Osteocyte (in vitro differentiated cells): ENCODE data around the gene CHAC1. TPM values are rescaled to one million over a fixed set of nuclear protein-coding genes. Genes with fewer than 3 reads are reported as not detected.

Experiments used
- DNase-seq: peaks from one replicate; pipeline ENCODE4 v3.0.0; 2021; ENCODE audit warnings: mixed read lengths; ENCODE audit not compliant: unreplicated experiment; ENCODE audit errors: extremely low spot score
- H3K27ac Mint-ChIP-seq: one replicate; pipeline ENCODE4 v1.8.0; 2021; ENCODE audit warnings: mild to moderate bottlenecking, mixed read lengths; ENCODE audit not compliant: unreplicated experiment
- H3K27me3 Mint-ChIP-seq: one replicate; pipeline ENCODE4 v1.8.0; 2021; ENCODE audit warnings: mixed read lengths; ENCODE audit not compliant: unreplicated experiment
- H3K36me3 Mint-ChIP-seq: one replicate; pipeline ENCODE4 v1.8.0; 2021; ENCODE audit warnings: mixed read lengths; ENCODE audit not compliant: unreplicated experiment
- H3K4me1 Mint-ChIP-seq: one replicate; pipeline ENCODE4 v1.8.0; 2021; ENCODE audit warnings: mixed read lengths; ENCODE audit not compliant: unreplicated experiment
- H3K4me3 Mint-ChIP-seq: one replicate; pipeline ENCODE4 v1.8.0; 2021; ENCODE audit warnings: mild to moderate bottlenecking, moderate library complexity, mixed read lengths; ENCODE audit not compliant: unreplicated experiment
- H3K9me3 Mint-ChIP-seq: one replicate; pipeline ENCODE4 v1.8.0; 2021; ENCODE audit warnings: mixed read lengths; ENCODE audit not compliant: unreplicated experiment
- CTCF ChIP-seq: fragments of 200-600 bp; sonication (generic); IDR thresholded peaks from 2 replicates; pipeline ENCODE4 v1.5.0; 2021; ENCODE audit warnings: antibody characterized with exemption, mild to moderate bottlenecking, moderate library complexity
- total RNA-seq: library from RNA; stranded (reverse); gene quantifications from 2 replicates; pipeline ENCODE4 v1.2.1, GENCODE V29; 2021

Gene CHAC1
- total RNA-seq, 1 donor from 2014 or later: 33.3 TPM

GRCh38 chr15:40918146-40918798, 35.0 kb upstream of the CHAC1 start:
- no peak overlapping the region for H3K27ac Mint-ChIP-seq
- no peaks in the 10 kb centered on the region for H3K4me1 Mint-ChIP-seq
- no peaks in the 10 kb centered on the region for H3K36me3 Mint-ChIP-seq
- H3K27me3 Mint-ChIP-seq: no peaks in the 10 kb centered on the region
- no peak overlapping the region for H3K4me3 Mint-ChIP-seq
- no peak for TF ChIP-seq CTCF
- H3K9me3 Mint-ChIP-seq: no peaks in the 10 kb centered on the region
- DNase-seq: no peak

GRCh38 chr15:40918799-40919392, 34.4 kb upstream of the CHAC1 start:
- H3K27ac Mint-ChIP-seq: no peak overlapping the region
- no peak overlapping the region for H3K4me3 Mint-ChIP-seq
- H3K36me3 Mint-ChIP-seq: no peaks in the 10 kb centered on the region
- no peak for DNase-seq
- H3K9me3 Mint-ChIP-seq: no peaks in the 10 kb centered on the region
- H3K4me1 Mint-ChIP-seq: no peaks in the 10 kb centered on the region
- H3K27me3 Mint-ChIP-seq: no peaks in the 10 kb centered on the region
- TF ChIP-seq CTCF: no peak

GRCh38 chr15:40921949-40922607, 31.2 kb upstream of the CHAC1 start:
- no peak for TF ChIP-seq CTCF
- Mint-ChIP-seq H3K9me3 (no peaks in the 10 kb centered on the region), H3K4me3 (no peak overlapping the region), H3K36me3 (no peaks in the 10 kb centered on the region), H3K27ac (no peak overlapping the region), H3K4me1 (peaks cover 7% of the 10 kb centered on the region), H3K27me3 (peaks cover 22% of the 10 kb centered on the region)
- no peak for DNase-seq

GRCh38 chr15:40922608-40923005, 30.7 kb upstream of the CHAC1 start:
- Mint-ChIP-seq H3K27me3 (peaks cover 25% of the 10 kb centered on the region), H3K4me1 (peaks cover 9% of the 10 kb centered on the region), H3K9me3 (no peaks in the 10 kb centered on the region), H3K27ac (no peak overlapping the region), H3K4me3 (no peak overlapping the region), H3K36me3 (no peaks in the 10 kb centered on the region)
- no peak for TF ChIP-seq CTCF
- DNase-seq: no peak

- Mint-ChIP-seq H3K27ac (no peak overlapping the region), H3K27me3 (peaks cover 29% of the 10 kb centered on the region), H3K4me1 (peaks cover 13% of the 10 kb centered on the region), H3K9me3 (no peaks in the 10 kb centered on the region), H3K36me3 (no peaks in the 10 kb centered on the region), H3K4me3 (no peak overlapping the region)
- DNase-seq: no peak
- no peak for TF ChIP-seq CTCF
These were observed 29.7 kb upstream of the CHAC1 start for GRCh38 chr15:40923551-40923950.
